Fibroblast of lung (primary cell): ENCODE data around the gene FNDC11.

Experiments
- EZH2 ChIP-seq: IDR thresholded peaks from 2 replicates; pipeline ENCODE4 v1.5.1; 2012; ENCODE audit warnings: low read length, control low read depth, mild to moderate bottlenecking; ENCODE audit errors: missing control alignments
- TF ChIP-seq, protein P1 (sequence below), 2 donors: IDR thresholded peaks in 1 of 2; conservative IDR thresholded peaks in 1 of 2; 1 replicate in 1 of 2; 2 replicates in 1 of 2; pipeline ENCODE4 v1.5.1; 2011 to 2012; ENCODE audit warnings: low read length in 2 of 2, control low read depth in 1 of 2, inconsistent platforms in 1 of 2, low read depth in 1 of 2, mild to moderate bottlenecking in 1 of 2

DNA sequence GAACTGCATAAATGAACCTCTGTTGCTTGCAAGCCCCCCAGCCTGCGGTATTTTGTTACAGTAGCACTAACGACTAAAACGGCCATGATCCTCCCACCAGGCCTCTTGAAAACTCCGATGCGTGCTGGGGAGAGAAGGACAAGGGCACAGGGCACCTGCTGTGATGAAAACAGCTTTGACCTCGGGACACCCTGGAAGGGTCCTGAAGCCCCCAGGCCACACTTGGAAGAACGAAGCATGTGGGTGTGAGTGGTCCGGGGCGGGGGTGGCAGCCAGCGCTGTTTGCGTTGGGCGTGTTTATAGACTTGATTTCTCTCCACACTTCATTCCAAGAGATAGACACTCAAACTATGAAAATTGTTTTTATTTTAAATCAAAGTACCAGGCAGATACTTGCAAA, 33.3 kb downstream of the FNDC11 start:
- TF ChIP-seq, protein P1, sequence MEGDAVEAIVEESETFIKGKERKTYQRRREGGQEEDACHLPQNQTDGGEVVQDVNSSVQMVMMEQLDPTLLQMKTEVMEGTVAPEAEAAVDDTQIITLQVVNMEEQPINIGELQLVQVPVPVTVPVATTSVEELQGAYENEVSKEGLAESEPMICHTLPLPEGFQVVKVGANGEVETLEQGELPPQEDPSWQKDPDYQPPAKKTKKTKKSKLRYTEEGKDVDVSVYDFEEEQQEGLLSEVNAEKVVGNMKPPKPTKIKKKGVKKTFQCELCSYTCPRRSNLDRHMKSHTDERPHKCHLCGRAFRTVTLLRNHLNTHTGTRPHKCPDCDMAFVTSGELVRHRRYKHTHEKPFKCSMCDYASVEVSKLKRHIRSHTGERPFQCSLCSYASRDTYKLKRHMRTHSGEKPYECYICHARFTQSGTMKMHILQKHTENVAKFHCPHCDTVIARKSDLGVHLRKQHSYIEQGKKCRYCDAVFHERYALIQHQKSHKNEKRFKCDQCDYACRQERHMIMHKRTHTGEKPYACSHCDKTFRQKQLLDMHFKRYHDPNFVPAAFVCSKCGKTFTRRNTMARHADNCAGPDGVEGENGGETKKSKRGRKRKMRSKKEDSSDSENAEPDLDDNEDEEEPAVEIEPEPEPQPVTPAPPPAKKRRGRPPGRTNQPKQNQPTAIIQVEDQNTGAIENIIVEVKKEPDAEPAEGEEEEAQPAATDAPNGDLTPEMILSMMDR (conservative IDR thresholded peaks at IDR 0.05 in 1 of 2, IDR thresholded peaks at IDR 0.05 in 1 of 2; ENCODE audit: low read depth in 1 of 2, low read length in 2 of 2) = no peak
- TF ChIP-seq EZH2 = no peak
